ENCODE results near the gene MAN1A1.

DNA sequence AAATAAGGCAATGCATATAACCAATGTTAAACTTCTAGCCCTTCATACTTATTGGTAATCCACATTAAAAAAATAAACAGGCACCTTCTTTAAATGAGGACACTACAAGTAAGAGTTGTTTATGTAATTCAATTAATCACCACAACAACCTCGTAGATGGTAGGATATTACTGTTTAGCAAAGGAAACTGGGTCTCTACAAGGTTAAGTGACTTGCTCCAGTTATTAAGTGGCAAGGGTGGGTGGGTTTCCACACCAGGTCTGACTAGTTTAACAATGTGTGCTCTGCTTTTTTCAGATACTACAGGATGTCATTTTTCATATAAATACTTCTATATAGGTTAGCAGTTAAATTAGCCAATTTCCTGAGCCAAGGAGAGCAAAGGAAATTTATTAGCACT, 129.1 kb downstream of the MAN1A1 start:
- TF ChIP-seq EP300 (IDR thresholded peaks at IDR 0.05) (no peak), POLR2A (IDR thresholded peaks at IDR 0.05) (no peak), POLR2AphosphoS5 (IDR thresholded peaks at IDR 0.05) (no peak)
- TF ChIP-seq, protein P1, sequence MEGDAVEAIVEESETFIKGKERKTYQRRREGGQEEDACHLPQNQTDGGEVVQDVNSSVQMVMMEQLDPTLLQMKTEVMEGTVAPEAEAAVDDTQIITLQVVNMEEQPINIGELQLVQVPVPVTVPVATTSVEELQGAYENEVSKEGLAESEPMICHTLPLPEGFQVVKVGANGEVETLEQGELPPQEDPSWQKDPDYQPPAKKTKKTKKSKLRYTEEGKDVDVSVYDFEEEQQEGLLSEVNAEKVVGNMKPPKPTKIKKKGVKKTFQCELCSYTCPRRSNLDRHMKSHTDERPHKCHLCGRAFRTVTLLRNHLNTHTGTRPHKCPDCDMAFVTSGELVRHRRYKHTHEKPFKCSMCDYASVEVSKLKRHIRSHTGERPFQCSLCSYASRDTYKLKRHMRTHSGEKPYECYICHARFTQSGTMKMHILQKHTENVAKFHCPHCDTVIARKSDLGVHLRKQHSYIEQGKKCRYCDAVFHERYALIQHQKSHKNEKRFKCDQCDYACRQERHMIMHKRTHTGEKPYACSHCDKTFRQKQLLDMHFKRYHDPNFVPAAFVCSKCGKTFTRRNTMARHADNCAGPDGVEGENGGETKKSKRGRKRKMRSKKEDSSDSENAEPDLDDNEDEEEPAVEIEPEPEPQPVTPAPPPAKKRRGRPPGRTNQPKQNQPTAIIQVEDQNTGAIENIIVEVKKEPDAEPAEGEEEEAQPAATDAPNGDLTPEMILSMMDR (IDR thresholded peaks at IDR 0.05), result no peak

Measured in sigmoid colon (tissue), 4 donors.